Stimulated activated CD4-positive, alpha-beta T cell treated with anti-CD3 and anti-CD28 coated beads, Interleukin-2, amount 100 ng/mL, for 48 hours (primary cell): ENCODE measurements around the gene CPSF4.

Experiments
- DNase-seq, 2 donors: peaks; one replicate each; pipeline ENCODE4 v3.0.0-alpha.2; 2020

CPSF4 gene

DNA sequence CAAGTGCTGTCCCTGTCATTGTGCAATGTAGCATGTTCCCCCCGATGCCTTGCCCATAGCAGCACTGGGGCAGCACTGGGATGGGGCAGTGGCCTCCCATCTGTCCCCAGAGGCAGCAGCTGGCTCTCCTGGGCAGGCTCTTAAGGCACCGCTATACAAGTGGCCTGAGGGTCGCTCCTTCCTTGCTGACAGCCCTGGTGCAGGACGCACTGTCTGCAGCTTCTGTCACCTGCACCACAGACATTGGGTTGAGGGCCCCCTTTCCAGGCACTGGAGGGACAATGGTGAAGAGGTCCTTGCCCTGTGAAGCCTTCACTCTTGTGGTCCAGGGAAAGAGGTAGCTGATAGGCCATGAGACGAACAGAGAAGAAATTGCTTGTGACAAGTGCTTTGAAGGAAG lies 10.6 kb downstream of the CPSF4 start:
- DNase-seq: no peak

GRCh38 chr7:99451936-99452335 lies 13.2 kb downstream of the CPSF4 start:
- no peak for DNase-seq

- no peak for DNase-seq
Measured at GRCh38 chr7:99452541-99452940, 13.8 kb downstream of the CPSF4 start.

DNA sequence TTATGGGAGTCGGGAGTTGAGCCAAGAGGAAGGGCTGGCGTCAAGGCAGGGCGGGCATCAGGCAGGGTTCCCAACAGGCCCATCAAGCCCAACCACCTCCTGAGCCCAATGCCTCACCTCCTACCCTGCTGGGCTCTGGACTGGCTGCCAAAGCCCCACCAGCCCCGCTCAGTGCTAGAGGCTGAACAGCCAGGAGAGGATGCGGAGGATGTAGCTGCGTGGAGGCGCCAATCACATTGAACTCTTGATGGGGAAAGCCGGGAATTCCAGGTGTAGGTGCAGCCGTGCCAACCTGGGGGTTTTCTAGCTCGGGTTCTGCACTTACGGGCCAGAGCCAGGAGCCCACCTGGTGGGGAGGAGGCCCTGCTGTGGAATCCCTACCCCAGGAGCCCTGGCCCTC lies 14.4 kb downstream of the CPSF4 start:
- DNase-seq: no peak

GRCh38 chr7:99455874-99456273 lies 17.1 kb downstream of the CPSF4 start:
- DNase-seq: no peak

DNA sequence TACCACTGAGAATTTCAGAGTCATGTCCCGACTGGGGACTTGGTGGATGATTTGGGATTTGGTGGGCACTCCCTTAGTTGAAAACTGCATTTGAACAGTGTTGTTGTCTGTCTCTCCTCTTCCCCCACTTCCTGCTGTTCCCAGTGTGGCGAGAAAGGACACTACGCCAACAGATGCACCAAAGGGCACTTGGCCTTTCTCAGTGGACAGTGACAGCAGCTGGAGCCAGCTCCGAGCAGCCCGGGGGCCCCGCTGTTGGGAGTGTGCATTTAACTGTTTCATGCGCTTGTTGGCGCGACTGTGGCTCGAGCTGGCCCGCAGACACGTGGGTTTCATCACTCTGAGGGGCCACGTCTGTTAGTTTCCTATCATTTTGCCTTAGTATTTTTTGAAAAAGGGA lies 17.5 kb downstream of the CPSF4 start:
- DNase-seq: no peak

DNA sequence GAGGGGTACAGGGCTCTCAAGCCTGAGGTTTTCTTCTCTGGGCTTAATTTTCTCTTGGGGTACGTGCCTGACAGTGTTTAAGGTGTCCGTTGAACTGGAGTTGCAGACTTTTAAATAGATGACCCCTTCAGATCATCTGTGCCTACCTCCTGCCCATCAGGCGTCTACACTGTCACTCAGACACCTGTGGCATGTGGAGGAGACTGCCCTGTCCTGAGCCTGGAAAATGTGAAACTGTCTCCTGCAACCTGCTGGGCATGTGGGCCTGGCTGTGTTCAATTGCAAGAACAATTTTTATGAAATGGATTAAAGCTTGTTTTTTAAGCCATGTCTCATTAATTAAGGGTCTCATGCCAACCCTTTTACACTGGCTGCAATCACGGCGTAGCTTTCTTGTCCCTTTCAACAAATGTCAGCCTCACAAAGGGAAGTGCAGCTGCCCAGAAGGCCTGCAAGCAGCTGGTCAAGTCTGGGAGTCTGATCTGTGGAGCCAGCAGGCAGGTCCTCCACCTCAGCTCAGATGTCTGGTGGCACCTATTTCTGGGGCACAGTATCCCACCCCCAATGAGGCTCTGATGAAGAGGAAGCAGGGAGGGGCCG lies 18.4 kb downstream of the CPSF4 start:
- DNase-seq: no peak

DNA sequence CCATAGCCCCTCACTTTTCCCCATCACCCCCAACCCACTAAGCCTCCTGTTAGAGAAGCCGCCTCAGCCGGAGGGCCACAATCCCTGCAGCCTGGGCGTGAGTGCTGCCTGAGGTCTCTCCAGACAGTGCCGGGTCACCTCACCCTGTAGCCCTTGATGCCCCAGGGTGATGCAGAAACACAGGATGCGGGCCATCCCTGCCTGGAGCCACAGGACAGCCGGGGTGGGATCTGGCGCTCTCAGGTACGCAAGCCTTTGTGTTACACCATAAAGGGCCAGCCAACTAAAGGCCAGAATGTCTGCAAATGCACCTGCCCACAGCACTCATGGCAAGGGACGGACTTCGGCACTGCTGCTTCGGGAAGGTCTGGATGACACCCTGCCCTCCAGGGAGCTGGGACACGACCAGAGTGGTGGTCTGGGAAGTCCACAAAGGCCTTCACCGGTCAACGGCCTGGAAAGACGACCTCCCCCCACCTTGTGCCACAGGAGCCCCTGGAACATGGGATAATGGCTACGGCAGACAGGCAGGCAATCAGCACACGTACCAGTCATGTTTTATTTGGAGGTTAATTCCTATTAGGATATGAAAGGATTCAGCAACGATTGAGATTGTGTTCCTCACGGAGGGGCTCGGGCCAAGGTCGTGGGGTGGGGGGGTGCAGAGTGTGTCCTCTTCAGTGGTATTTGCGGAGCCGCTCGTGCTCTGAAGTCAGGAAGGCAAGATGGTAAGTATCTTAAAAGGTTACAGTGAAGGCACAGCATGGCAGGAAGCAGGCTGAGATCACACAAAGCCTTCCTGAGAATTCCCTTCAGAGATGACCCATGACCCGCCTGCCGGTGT lies 19.1 kb downstream of the CPSF4 start:
- no peak for DNase-seq

GRCh38 chr7:99459087-99459486 lies 20.3 kb downstream of the CPSF4 start:
- peak in 1 of 2 donors; percentile 20 for DNase-seq

DNA sequence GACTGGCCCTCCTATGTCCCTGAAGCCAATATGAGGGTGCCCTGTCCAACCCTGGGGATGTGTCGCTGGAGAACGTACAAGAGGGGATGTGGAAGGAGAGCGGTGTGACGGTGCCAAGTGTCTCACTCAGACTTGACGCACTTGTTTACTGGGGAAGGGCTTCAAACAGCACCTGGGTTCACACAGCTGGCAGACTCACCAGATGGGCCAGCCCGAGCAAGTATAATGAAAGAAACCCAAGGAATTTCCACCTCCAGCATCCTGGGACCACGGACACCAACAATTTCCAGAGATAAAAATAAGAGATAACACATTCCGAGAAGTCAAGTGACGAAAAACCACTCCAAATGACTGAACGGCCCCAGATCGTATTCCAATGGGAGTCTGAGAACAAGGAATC lies 21.9 kb downstream of the CPSF4 start:
- DNase-seq: no peak

DNA sequence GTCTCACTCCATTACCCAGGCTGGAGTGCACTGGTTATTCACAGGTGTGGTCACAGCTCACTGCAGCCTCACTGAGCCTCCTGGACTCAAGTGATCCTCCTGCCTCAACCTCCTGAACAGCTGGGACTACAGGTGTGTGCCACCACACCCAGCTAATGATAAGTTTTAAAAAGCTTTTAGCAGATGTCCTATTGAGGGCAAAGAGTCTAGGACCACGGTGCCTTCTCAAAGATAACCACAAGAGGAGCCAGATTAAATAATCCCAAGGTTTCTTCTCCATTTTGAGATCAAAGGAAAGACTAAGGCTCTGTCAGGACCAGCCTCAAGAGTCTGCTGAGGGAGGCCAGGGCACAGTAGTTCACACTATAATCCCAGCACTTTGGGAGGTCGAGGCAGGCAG lies 22.5 kb downstream of the CPSF4 start:
- no peak for DNase-seq

DNA sequence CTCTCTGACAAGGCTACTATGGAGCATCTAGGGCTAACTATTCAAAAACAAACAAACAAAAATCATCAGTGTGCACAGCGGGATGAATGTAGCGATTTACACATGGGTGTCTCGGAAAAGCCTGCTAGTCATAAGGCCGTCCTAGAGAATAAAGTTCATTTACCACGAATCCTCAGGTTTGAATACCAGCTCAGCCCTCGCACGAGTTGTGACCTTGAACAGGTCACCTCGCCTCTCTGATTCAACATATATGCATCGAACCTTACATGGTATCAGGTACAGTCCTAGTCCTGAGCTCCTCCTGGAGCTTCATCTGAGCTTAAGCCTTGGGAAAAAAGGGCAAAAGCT lies 26.7 kb downstream of the CPSF4 start:
- no peak for DNase-seq

- DNase-seq: no peak
Measured at GRCh38 chr7:99468336-99468918, 29.7 kb downstream of the CPSF4 start.

- DNase-seq: no peak
Measured at GRCh38 chr7:99469381-99470065, 30.8 kb downstream of the CPSF4 start.

DNA sequence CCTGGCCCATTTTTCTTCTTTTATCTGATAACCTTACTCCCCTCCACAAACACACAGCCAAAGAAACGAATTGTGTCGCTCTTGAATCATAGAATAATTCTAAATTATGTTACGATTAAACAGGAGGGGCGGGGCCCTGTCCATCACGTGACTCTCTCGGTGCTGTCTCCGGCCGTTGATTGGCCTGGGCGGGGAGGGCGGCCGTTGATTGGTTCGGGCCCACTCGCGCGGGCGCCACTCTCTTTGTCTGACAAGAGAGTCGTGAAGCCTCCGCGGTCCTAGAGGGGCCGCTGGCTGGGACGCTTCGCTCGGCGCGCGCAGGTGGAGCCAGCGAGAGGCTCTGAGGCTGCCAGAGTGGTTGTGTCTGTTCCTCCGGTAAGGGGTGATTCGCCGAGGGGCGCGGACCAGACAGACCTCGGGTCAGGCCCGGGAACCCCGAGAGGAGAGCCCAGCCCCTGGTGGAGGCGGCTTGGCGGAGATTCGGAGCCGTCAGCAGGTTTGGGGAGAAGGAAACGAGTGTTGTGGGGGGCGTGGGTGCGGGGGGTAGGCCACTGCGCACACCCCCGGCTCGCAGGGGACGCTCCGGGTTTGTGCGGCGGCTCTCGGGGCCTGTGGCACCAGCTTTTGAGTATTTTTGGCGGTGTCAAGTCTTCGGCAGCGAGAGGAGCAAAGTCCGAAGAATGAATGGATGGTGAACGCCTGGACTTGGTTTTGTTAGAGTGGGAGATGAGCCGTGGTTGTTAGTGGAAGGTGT lies 34.0 kb downstream of the CPSF4 start, which contains the start of gene ZNF789:
Gene ZNF789, plus strand, starts transcription at position 330 of the 754 bp plus-strand sequence. CDS start 3,567 bp downstream, outside the sequence.
- peak; percentile 97 for DNase-seq

GRCh38 chr7:99473315-99473596 lies 34.5 kb downstream of the CPSF4 start:
- DNase-seq: no peak

- no peak for DNase-seq
Measured at GRCh38 chr7:99476107-99476506, 37.4 kb downstream of the CPSF4 start.

DNA sequence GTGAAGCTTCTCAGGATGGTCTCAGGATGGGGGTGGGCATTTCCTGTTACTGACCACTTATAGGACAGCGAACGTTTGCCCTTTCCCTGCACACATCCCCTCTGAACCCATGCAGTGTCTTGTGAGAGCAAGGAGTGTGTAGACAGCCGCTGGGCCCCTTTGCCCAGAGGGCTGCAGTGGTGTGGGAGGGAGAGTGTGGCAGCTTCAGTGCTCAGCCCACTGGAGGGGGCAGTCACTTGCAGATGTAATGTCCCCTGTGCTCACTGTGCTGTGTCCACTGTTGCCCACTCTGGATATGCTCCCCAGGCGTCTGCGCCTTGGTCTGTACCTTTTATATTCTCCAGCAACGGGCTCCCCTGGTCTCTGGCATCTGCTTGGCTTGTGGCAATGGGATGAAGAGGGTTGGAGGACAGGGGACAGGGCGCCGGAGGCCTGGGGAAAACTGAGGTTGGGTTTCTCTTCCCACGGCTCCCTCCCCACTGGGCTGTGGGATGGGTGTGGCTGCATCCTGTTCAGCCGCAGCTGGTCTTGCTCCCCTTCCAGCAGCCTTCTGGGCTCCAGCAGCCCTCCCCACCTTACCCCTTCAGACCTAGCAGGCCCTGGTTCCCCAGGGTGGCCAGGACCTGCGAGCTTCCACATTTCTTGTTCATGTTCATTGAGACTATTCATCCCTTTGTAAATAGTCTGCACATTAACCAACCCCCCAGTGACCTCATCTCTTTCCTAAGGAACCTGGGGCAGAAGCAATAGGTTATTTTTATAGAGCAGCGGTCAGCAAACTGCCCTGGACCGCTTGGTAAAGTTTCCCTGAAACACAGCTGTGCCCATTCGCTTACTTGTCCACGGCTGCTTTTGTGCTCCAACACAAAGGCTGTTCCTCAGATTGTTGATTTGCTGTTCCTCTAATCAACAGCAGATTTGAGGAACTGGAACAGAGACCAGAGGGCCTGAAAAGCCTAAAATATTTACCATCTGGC lies 40.0 kb downstream of the CPSF4 start:
- DNase-seq: no peak

DNA sequence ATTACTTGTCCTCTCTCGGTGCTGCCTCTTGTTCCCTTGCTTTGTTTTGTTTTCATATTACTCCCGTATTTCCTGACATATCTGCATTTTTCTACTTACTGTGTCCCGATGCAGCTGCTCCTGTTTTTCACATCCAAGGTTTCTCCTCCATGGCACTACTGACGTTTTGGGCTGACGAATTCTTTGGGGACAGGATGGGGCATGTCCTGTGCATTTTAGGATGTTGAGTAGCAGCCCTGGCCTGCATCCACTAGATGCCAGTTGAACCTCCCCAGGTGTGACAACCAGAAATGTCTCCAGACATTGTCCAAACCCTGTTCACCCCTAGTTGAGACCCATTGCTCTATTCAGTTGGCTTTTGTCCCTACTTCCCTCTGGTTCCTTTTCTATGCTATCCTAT lies 46.4 kb downstream of the CPSF4 start:
- no peak for DNase-seq

DNA sequence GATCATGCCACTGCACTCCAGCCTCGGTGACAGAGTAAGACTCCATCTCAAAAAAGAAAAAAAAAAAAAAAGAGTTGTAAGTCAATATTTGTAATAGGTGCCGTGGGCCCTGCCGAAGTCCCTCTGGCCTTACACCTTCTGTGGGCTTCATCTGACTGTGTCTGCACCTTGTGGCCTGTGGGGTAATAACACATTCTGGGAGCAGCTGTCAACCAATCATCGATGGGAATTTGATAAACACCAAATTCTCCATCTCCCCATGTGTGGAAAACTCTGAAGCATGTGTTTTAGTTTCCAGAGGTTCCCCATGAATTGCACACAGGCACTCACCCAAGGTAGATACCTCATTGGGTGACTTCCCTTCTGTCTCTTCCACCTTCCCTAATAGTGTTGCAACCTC lies 50.5 kb downstream of the CPSF4 start:
- no peak for DNase-seq

- DNase-seq: no peak
Measured at GRCh38 chr7:99490878-99491277, 52.1 kb downstream of the CPSF4 start.

- no peak for DNase-seq
Measured at GRCh38 chr7:99493823-99494222, 55.1 kb downstream of the CPSF4 start.
